Right kidney (tissue), 1 donor: Measurements from ENCODE around the gene TSEN2.
A peak's percentile ranks its signal among the peaks of the same experiment; 100 is the strongest.

ENCODE experiments used
- DNase-seq: peaks from one replicate; pipeline ENCODE4 v3.0.0-alpha.2; 2016

TSEN2 gene

GRCh38 chr3:12556690-12557472 lies 72.6 kb downstream of the TSEN2 start, which contains the start of gene MKRN2:
MKRN2 (plus strand) TSS chr3:12557087; CDS start chr3:12557151, 64 bp downstream.
- DNase-seq: peak; percentile 98

DNA sequence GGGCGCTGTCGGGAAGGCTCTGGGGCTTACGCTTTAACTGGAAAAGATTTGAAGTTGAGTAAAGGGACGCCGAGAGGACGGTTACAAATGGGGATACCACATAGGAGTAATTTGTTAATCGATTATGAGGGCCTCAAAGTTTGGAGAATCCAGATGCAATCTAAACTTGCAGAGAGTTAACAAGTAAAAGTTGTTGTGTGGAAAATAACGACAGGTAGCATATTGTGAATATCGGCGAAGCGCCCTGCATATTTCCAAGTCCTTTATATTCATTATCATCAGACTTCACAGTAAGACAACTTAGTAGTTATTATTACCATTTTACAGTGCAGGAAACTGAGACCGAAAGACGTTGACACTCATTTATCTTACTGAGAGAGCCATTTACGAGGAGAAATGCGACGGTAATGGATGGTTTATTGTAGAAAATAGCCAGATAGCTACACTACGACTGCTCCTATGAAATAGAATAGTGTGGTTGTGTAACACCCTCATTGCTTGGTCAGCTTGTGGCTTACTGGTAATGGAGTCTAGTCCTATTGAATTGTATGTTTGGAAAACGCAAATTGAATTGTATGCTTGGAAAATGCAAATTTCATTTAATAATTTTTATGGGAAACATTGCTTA lies 73.3 kb downstream of the TSEN2 start:
- DNase-seq: no peak

DNA sequence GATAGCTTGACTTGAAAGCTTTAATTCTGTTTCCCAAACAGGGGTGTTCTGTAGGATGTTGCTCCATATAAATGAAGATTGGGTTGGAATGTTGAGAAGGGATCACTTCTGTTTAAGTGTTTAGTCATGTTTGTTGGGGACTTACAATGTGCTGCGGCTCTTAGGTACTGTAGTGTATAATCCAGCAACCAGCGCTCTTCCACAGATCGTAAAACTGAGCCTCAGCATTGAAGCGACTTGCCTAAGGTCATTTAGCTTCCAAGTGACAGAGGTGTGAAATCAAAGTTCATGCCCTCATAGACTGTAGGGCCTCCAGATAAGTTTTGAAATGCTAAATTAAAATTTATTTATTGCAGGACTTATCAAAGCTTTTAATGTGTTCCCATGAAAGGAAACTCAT lies 74.4 kb downstream of the TSEN2 start:
- no peak for DNase-seq

DNA sequence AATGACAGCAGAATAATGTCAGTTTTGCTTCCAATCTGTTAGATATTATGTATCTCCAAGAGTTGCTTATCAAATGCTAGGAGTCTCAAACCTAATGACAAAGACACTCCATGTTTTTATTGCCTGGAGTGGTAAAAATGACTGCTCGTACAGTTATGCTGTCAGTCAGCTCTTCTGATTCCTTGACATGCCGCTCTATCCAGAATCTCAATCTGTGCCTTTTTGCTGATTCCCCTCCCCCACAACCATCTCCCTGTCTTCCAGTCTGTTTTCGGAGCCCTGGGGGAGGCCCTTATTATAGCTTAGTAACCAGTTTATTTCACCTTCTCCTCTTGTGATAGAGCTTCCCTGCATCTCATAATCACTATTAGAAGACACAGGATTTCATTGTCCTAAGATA lies 75.2 kb downstream of the TSEN2 start:
- DNase-seq: no peak

DNA sequence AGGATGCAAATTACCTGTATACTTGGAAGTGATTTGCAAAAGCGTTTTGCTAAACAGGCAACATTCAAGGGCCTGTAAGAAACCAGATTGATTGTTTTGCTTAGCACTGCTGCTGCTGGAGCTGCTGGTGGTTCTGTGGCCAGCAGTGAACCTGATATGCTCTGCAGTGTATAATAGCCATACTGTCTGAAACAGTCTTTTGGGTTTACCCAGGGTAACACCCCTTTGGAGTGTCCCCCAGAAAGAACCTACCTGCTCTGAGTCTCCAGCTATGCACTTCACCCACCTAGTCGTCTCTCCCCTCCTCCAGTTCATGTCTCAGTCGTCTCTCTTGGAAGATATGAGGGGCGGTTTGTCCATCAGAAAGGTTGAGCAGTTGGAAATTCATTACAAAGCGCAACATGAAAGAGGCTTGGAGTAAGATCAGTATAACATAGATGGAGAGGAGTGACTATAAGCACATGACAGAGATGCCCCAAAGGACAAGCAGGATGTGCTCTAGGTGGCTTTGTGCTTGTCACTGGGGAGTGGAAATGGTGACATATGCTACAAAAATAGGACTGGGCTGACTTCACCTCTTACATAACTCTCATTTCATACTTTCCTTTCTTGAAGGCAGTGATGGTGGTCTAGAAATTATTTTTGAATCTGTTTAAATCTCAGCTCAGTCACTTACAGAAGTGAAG lies 76.4 kb downstream of the TSEN2 start:
- DNase-seq: no peak

DNA sequence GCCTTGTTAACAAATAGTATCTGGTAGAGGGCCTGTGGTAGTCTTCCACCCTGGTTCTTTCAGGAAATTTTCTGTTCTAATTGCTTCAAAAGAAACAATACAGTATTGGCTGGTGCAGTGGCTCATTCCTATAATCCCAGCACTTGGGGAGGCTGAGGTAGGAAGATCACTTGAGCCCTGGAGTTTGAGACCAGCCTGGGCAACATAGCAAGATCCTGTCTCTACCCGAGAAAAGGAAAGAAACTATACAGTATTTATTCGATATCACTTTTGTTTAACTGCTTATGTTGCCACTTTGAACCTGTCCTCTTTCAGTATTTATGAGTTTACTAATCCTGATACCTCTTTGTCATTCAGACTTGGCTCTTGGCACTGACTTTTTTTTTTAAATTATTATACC lies 77.1 kb downstream of the TSEN2 start:
- no peak for DNase-seq

DNA sequence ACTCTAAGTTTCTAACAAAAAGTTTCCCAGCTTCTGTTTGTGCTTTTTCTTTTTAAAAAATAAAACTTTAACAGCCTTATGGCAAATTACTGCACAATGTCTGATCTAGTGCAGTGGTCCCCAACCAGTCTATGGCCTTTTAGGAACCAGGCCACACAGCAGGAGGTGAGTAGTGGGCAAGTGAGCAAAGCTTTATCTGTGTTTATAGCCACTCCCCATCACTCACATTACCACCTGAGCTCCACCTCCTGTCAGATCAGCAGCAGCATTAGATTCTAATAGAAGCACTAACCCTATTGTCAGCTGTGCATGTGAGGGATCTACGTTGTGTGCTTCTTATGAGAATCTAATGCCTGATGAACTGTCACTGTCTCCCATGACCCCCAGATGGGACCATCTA lies 78.2 kb downstream of the TSEN2 start:
- no peak for DNase-seq

- DNase-seq: no peak
These were observed 82.7 kb downstream of the TSEN2 start for GRCh38 chr3:12566976-12567375.

GRCh38 chr3:12568747-12569146 lies 84.5 kb downstream of the TSEN2 start:
- no peak for DNase-seq

DNA sequence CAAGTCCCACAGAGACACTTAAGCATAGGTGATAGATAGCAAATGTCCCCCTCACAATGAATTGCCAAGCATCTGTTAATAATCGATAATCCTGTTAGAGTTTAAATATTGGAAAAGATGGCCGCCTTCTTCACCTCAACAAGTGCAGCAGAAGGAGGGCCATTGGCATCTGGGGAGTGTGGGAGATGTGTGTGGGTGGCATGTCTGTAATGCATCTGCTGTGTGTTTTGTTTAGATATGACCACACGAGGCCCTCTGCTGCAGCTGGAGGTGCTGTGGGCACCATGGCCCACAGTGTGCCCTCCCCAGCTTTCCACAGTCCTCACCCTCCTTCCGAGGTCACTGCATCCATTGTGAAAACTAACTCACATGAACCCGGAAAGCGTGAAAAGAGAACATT lies 85.6 kb downstream of the TSEN2 start:
- DNase-seq: no peak

DNA sequence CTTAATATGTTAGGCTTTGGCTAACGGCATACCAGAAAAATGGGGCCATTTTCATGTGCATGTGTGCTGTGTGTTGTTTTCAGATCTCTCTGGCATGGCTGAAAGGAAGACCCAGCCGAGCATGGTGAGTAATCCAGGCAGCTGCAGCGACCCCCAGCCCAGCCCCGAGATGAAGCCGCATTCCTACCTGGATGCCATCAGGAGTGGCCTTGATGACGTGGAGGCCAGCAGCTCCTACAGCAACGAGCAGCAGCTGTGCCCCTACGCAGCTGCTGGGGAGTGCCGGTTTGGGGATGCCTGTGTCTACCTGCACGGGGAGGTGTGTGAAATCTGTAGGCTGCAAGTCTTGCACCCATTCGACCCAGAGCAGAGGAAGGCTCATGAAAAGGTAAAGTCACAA lies 87.7 kb downstream of the TSEN2 start:
- no peak for DNase-seq

DNA sequence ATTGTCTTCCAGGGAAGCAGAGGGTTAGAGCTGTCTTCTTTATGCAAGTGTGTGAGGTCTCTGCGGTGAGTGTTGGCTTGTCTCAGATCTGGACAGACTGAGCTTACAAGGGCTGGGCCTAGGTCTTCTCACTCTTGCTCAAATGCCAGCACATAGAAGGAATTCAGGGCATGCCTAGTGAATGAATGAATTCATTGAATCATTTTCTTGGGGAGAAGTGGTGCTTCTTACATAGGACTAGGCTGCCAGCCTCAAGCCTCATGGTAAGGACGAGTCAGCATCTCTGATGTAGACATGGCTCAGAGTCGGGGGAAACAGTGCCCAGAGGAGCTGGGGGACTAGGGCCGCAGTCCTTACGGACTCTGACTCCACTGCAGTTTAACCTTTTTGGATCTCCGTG lies 89.9 kb downstream of the TSEN2 start:
- DNase-seq: no peak

GRCh38 chr3:12574661-12575060 lies 90.4 kb downstream of the TSEN2 start:
- DNase-seq: no peak

DNA sequence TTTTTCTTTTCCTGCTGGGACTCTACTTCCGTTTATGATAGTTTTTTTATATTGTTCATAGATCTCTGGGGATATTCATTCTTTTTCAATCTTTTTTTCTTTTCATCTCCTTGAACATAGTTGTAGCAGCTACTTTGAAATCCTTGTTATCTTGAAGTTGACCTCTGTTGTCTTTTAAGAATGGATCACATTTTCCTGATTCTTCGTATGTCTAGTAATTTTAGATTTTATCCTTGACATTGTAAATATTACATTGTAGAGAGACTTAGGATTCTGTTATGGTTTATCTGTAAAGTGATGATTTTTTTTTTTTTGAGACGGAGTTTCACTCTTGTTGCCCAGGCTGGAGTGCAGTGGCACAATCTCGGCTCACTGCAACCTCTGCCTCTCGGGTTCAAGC lies 93.1 kb downstream of the TSEN2 start:
- DNase-seq: no peak

DNA sequence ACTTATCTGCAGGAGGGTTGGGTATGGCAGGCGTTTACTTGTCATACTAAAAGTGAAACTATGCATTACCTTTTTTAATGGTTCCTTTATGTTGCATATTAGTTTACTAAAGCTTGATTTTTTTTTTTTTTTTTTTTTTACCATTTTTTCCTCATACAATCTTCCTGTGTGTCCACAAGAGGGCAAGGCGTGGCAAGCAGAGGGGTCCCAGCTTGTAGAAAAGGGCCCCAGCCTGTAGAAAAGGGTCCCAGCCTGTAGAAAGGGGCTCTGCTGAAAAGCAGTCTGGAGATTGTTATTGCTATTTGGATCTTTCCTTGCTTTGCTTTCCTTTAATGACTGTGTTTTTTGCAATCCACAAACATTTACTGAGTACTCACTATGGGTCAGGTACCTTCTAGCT lies 94.5 kb downstream of the TSEN2 start:
- no peak for DNase-seq

DNA sequence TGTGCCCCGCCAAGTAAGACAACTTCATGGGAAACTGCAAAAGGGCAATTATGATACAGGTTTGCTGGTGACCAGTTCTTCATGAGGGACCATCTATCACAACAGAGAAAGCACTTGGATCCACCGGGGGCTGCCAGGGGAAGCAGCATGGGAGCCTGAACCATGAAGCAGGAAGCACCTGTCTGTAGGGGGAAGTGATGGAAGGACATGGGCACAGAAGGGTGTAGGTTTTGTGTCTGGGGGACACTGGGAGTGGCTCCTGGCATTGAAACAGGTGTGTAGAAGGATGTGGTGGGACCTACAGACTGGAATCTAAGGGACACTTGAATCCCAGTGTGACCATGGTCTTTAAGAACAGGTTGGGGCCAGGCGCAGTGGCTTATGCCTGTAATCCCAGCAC lies 95.2 kb downstream of the TSEN2 start:
- DNase-seq: no peak

DNA sequence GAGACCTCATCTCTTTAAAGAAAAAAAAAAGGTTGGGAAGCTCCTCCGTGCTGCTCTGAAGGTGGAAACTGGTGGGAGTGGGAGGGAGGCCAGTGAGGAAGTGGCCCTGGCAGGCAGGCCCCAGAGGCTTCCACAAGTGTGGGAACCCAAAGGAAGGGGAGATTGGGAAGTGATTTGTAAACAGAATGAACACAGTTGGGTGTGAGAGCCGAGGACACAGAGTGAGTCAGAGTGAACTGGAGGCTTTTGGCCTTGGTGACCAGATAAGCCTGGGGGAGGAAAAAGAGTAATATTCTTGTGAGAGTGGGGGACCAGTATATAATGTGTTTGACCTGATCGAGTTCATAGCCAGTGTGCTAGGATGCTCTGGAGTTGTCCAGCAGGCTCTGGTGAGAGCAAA lies 95.6 kb downstream of the TSEN2 start:
- no peak for DNase-seq

DNA sequence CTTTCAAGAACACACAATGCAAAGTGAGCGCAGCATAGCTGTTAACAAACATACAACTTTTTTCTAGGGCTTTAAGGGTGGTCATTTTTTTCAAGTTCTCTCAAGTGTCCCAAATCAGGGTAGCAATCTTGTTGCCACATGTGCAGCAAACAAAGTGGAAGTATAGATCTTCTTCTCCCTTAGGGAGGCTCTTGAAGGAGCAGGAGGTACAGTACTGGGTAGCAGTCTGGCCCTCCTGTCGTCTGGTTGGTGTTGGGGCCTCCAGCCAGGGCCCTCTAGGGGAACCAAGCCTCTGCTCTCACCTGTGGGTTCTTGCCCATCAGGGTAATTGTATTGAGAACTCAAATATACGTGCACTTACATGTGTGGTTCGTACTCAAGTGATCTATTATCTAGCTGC lies 98.5 kb downstream of the TSEN2 start:
- DNase-seq: no peak
